Measurements from ENCODE around the gene TMCO4. TPM values are rescaled to one million over a fixed set of nuclear protein-coding genes. Genes with fewer than 3 reads are reported as not detected.
"Not testable (repeated sequence)": the region's sequence is repeated elsewhere in the genome, so short reads cannot be mapped to it uniquely, and the experiment has no call there.

Gene TMCO4
- polyA plus RNA-seq (ENCODE audit: insufficient read length) = 3.0 TPM

DNA sequence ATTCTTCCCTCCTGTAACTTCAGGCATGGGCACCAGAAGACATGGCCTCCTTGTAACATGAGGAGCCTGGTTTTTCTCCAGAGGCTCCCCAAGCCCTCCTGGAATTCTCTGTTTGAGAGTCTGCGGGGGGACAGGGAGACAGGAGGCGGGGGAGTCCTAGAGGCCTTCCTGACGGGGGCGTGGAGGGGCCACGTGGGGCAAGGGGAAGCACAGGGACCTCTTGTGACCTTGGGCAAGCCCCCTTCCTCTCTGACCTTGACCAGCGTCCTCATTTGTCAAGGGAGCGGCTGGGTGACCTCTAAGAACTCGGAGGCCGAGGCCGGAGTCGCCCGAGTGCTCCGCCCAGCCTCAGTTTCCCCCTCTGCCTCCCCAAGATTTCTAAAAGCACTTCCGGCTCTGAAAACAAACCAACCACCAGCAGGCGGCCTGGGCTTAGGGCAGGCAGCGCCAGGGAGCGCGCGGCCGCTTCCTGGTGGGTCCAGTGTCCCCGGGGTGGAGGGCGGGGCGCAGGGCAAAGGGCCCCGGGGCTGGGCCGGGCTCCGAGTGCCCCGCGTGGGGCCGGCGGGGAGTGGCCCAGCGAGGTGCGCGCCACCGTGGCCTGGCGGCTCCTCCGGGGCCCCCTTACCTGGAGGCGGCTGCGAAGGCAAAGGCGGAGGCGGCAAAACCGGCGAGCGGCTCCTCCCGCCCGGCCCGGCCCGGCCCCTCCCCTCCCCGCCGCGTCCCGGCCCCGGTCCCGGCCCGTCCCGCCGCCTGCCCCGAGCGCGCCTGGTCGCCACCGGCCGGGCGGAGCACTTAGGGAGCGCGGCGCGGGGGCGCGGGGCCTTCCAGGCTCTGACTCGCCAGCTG, at the start of gene TMCO4:
Gene TMCO4, minus strand, starts transcription at position 687 of the 846 bp plus-strand sequence. CDS start 19,158 bp downstream, outside the sequence.
- DNase-seq (ENCODE audit: low read depth) = no peak

DNA sequence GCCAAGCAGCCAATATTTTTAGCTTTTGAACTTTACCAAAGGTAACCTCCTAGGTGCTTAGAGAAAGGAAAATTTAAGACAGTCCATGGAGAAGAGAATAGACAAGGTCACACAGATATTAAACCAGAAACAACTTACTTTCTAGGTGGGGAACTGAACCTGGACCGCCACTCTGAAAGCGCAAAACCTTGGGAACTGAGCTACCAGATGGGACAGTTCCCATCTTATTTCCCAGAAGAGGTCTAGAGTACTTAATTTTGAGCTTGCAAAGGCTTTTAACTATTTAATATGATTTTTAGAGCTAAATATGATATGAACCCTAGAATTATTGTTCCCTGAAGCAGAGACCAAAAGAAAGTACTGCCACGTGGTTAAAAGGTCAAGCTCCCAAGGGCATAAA, 49.6 kb upstream of the TMCO4 start:
- DNase-seq (ENCODE audit: low read depth) = not testable (repeated sequence)

DNA sequence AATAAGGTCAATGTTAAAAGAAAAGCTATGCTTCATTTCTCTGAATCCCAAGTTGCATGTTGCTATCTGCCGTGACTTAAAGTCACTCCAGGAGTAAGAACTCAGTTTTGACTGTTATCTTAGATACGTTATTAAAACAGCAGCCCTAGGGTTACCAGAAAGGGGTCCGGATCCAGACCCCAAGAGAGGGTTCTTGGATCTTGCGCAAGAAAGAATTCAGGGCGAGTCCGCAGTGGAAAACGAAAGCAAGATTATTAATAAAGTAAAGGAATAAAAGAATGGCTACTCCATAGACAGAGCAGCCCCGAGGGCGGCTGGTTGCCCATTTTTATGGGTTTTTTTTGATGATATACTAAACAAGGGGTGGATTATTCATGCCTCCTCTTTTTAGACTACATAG, 47.6 kb upstream of the TMCO4 start:
- DNase-seq (ENCODE audit: low read depth) = not testable (repeated sequence)

DNA sequence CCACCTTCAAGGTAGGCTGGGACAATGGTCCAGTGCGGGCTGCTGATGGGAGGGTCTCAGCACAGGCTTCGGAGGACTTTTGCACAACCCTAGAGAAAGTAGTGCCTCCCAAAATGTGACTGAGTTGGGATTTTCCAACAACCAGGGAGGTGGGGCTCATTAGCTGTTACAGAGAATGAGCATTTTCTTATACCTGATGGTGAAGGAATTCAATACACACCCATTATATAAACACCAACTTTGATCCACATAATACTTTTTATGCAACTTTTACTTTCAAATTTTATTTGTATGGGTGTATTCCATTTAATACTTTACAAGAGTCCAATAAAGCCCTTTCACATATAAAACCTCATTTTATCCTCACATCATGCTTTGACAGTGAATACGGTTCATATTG, 46.6 kb upstream of the TMCO4 start:
- DNase-seq (ENCODE audit: low read depth) = no peak

DNA sequence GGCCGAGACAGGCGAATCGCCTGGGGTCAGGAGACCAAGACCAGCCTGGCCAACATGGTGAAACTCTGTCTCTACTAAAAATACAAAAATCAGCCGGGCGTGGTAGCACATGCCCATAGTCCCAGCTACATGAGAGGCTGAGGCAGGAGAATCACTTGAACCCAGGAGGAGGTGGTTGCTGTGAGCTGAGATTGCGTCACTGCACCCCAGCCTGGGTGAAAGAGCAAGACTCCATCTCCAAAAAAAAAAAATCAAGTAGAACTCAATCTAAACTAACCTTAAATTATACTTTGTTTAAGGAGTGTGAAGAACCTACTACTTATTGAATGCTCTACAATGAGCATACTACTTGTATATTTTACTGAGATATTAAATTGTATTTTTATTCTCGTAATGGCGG, 45.8 kb upstream of the TMCO4 start:
- DNase-seq (ENCODE audit: low read depth) = no peak

DNA sequence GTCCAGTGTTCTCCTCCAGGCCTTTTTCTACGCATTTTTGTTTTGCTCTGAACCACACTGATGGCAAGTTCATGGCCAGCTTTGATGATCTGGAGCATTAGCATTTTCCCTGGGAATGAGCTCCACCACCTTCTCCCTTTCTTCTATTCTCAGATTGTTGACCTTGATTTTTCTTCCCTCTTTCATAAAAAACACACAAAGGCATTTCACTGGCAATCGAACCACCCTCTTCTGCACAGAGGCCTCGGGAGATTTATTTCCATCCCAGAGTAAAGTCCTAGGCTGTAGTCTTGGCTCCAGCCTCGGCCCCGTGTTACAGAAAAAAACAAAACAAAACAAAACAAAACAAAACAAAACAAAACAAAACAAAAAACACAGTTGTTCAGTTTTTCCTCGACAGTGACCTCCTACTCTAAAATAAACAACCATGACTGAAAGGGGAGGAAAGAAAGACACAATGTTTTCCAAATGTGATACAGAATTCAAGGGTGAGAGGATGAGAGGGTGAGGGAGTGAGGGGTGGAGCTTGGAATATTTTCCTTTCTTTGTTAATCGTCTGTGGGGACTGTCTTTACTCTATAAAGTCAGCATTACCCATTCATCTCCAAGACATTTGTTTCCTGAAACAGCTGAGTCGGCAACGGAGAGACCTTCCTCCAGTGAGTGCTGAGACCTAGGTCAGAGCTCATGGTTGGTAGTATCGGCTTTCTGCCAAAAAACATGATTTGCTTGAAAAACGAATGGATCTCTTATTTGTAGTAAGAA, 45.2 kb upstream of the TMCO4 start:
- no peak for DNase-seq (ENCODE audit: low read depth)

DNA sequence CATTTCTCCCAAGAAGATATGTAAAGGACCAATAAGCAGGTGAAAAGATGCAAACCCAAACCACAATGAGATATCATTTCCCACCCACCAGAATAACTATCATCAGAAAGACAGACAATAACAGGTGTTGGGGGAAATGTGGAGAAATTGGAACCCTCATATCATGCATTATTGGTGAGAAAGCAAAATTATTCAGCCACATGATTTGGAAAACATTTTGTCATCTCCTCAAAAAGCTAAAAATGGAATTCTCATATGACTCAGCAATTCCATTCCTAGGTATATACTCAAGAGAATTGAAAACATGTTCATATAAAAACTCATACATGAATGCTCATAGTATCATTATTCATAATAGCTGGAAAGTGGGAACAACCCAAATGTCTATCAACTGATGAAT, 40.5 kb upstream of the TMCO4 start:
- no peak for DNase-seq (ENCODE audit: low read depth)

DNA sequence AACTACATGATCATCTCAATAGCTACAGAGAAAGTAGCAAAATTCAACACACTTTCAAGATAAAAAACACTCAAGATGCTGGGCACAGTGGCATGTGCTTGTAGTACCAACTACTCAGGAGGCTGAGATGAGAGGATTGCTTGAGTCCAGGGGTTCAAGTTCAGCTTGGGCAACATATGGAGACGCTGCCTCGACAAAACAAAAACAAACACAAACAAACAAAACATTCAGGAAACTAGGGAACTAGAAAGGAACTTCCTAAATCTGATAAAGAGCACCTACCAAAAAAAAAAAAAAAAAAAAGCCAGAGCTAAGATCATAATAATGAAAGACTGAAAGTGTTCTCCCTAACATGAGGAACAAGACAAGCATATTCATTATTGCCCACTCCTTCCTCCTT, 38.1 kb upstream of the TMCO4 start:
- no peak for DNase-seq (ENCODE audit: low read depth)

DNA sequence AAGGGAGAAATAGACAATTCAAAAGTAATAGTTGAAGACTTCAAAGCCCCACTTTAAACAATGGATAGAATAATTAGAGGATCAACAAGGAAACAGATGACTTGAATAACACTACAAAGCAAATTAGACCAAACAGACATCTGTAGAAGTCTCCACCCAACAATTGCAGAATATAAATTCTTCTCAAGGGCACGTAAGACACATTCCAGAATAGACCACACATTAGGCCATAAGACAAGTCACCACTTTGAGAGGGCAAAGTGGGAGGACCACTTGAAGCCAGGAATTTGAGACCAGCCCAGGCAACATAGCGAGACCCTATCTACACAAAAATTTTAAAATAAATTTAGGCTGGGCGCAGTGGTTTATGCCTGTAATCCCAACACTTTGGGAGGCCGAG, 35.9 kb upstream of the TMCO4 start:
- DNase-seq (ENCODE audit: low read depth) = no peak

DNA sequence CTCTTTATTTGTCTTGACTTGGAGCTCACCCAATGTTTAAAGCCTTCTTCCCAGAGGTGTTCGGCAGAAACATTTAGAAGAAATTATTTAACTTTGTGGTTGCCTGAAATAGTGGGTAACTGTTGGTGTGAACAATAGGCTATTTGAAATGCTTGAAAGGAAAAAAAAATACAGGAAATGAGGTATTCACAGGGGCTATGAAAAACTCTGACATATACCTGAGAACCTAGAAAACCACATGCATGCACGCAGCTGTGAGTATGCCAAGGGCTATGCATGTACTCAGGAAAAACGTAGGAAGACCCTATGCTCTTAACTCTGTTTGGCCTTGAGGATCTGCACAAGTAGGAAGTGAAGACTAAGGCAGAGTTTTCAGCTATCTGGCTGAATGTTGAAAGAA, 31.7 kb upstream of the TMCO4 start:
- DNase-seq (ENCODE audit: low read depth) = no peak

DNA sequence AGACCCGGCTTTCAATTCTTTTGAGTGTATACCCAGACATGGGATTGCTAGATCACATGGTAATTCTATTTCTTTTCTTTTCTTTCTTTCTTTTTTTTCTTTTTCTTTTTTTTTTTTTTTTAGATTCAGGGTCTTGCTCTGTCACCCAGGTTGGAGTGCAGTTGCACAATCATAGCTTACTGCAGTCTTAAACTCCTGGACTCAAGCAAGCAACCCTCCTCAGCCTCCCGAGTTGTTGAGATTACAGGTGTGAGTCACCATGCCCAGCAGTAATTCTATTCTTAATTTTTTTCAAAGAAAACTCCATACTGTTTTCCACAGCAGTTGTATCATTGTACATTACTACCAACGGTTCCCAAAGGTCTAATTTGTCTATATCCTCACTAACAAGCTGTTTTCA, 28.8 kb upstream of the TMCO4 start:
- no peak for DNase-seq (ENCODE audit: low read depth)

DNA sequence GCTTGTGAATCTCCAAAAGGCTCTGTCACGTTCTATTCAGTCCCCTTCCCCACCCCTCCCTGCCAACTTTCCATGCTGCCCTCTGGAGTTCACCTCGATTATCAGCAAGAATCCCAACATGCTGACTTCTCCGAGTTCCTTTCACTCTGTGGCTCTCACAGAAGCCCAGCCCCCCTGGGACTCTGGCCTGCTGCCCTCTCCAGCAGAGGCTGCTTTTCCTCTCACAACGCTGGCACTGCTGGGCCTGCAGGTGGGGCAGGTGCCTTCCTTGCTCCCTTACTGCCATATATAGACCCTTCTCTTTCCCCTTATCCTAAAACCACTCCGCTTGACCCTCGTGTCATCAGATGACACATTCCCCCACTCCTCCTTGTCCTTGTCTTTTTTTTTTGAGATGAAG, 25.6 kb upstream of the TMCO4 start:
- no peak for DNase-seq (ENCODE audit: low read depth)

DNA sequence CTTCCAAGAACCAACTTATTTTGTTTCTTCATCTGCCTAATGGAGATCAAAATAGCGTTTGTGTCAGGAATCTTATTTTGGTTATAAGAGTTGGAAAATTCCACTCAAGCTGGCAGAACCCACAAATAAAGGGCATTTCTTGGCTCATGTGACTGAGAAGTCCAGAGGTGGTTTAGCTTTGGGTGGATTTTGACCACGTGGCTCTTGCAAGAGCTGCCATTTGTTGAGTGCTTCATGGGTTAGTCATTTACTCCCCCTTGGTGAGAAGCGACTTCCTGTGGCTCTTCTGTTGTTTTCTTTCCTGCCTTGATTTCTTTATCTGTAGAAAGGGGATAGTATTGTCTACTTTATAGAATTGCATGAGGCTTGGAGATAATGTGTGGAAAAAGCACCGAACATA, 24.8 kb upstream of the TMCO4 start:
- DNase-seq (ENCODE audit: low read depth) = no peak

DNA sequence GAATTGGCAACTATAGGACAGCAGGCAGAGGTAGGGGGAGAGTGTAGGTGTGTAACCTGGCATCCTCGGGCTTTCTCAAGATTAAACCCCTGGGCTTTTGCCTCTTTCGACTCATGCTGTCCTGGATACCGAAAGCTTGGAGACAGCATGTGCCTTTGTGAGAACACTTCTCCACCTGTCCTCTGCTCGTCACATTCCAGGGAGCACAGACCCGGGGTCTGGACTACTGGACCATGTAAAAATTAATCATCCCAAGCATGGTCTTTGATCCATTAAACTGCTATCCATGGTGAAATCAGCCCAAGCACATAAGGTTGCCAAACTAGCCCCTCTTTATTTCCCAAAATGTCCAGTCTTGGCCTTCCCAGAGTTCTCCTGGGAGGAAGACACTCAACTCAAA, 24.3 kb upstream of the TMCO4 start:
- DNase-seq (ENCODE audit: low read depth) = no peak

DNA sequence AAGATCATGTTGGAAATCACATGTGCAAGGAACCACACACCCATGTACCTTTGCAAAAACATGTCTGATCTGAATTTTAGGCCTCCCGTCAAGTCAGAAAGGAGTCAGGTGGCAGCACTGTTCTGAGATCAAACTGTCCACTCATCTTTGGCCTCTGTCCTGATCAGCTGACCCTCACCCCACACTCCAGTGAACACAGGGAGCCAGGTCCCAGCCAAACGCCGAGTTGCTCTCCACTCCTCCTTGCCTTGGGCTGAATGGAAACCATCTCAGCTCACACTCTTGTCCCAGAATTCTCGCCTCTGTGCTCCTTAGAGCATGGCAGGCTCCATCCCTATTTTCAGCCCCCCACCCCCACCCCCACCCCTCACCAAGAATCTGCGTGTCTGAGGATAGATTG, 20.0 kb upstream of the TMCO4 start:
- no peak for DNase-seq (ENCODE audit: low read depth)

DNA sequence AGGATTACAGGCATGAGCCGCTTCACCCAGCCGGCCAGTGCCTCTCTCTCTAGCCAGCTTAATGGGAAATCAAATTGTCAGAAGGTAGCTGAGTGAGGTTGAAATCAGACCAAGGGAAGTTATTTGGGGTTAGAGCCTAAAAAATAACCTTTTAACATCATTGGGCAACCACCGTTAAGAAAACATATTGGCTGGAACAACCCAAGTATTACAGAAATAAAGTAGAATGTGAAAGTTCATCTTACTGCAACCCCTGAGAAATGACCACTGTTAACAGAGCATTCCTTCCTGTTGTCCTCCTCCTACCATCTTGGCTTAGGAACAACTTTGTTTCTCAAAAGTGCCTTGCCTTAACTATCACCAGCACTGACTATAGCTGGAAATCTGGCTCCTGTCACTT, 18.6 kb upstream of the TMCO4 start:
- no peak for DNase-seq (ENCODE audit: low read depth)

DNA sequence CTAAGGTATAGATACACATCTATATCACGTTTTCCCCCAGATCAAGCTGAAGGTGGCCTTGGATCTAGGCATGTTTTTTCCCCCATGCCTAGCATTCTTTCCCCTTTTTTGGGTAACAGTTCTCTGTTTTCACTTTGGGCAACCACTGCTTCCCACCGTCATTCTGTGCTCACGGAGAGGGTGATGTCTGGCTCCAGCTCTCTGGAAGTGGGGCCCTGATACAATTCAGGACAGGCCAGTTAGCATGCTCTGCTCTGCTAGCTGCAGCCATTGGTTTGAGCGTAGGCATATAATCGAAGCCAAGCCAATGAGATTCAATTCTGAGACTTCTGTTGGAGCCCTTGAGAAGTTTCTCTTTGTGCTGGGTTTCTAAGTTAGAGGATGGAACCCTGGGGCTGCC, 17.4 kb upstream of the TMCO4 start:
- no peak for DNase-seq (ENCODE audit: low read depth)

DNA sequence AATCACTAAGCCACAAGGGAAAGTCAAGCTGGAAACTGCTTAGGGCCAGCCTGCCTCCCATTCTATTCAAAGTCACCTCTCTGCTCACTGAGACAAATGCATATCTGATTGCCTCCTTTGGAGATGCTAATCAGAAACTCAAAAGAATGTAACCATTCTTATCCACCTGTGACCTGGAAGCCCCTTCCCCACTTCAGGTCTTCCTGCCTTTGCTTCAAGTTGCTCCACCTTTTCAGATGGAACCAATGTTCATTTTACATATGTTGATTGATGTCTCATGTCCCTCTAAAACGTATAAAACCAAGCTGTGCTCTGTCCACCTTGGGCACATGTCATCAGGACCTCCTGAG, 17.0 kb upstream of the TMCO4 start:
- DNase-seq (ENCODE audit: low read depth) = not testable (repeated sequence)

DNA sequence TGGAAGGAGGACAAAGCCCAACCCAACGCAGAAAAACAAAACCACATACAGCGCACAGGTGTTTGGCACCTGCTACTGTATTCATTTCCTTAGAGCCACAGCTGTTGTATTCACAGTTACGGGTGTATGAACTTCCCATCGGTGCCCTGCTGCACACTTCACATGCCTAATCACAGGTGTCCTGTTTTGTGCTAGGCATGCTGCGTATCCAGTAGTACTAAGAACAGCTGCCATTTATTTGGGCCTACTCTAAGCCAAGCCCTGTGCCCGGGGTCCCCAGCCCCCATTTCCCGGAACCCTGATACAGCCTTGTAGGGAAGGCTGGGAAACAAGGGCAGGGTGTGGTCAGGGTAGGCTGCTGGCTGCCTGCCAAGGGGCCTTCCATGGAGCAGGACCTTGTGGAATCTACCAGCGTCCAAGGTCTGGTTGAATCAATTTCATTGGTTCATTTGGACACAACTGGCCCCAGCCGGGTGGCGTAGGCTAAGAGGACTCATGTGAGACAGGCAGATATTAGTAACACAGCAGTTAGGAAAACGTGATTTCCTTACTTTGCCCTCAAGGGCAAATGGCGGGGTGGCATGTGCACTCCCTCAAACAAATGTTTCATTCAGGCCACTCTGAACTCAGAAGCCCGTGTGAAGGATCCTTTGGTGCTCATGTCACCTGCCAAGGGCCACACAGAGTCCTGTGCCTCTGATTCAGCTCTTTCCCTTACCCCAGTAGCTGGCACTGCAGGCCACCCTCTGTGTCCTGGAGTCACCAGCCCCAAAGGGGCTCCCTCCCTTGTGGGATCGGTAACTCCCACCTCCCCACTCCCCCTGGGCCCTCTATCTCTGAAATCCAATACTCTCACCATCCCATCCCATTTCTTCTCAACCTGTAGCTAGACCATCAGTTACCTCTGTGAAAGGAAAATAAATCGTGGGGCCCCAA, 16.4 kb upstream of the TMCO4 start:
- DNase-seq (ENCODE audit: low read depth) = no peak

DNA sequence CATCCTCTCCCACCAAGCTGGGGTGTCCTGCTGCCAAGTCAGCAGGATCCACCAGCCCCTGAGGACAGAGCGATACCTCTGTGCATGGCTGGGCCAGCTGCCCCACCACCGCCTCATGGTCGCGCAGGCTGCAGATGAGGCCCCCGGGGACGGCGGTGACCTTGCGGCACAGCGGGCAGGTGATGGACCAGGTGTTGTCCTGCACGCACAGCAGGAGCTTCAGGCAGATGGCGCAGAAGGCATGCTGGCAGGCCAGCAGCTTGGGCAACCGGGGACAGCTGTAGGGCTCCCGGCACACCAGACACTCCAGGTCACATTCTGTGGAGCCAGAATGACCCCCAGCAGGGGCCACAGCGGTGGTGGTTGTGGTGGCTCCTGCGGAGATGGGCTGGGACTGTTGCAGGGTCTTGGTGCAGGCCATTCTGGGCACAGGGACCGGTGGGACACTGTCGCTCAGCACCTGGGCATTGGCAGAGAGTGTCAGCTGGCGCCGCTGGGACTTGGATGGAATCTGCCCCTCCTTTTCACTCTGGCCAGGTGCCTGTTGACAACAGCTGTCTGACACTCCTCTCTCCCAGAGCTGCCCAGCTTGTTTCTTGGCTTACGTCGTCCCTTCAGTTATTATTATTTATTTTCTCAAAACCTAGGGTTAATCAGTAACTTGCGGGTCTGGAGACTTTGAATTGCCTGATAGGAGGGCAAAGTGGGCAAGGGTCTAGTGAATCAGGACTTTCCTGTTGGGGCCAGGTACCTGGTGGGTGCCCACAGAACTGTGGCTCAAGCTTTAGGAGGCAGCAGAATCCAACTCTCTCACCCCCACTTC, 15.2 kb upstream of the TMCO4 start, which contains the start of gene RNF186:
Gene RNF186, minus strand, starts transcription at position 603 of the 823 bp plus-strand sequence. Its CDS starts 182 bp downstream, at position 421.
- DNase-seq (ENCODE audit: low read depth) = no peak

DNA sequence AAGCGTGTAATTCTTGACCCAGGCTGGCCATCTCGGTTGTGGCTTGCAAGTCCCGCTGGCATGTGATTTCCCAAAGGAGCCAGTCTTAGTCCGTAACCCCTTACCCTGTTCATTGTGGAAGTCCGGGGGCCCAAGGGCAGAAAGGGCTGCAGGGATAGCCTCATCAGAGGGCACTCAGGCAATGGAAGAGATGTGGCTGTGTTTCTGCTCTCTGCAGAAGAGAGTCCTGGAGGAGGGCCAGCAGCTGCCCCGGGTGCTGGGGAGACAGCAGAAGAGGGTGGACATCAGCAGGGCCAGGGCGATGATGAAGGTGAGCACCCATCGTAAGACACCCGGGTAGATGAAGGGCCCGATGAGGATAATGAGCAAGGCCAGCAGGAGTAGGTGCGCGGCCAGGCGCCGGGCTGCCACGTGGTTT, 14.5 kb upstream of the TMCO4 start:
- no peak for DNase-seq (ENCODE audit: low read depth)

Data from forelimb muscle (tissue), 1 donor.